Skeletal muscle tissue (tissue), 4 donors: ENCODE measurements around the gene PIGV. TPM values are rescaled to one million over a fixed set of nuclear protein-coding genes. Genes with fewer than 3 reads are reported as not detected.

Experiments used
- H3K27ac ChIP-seq: one replicate; pipeline ENCODE4 v1.7.0; 2013; ENCODE audit warnings: mild to moderate bottlenecking, low read depth, low read length, inconsistent platforms
- H3K27me3 ChIP-seq, 3 donors: one replicate each; pipeline ENCODE4 v1.7.0; 2013; ENCODE audit warnings: low read length in 3 of 3; ENCODE audit not compliant: control insufficient read depth in 3 of 3, insufficient read depth in 3 of 3
- H3K36me3 ChIP-seq, 3 donors: one replicate each; pipeline ENCODE4 v1.7.0; 2013; ENCODE audit warnings: low read length in 3 of 3; ENCODE audit not compliant: control insufficient read depth in 3 of 3, insufficient read depth in 3 of 3
- H3K4me1 ChIP-seq, 3 donors: one replicate each; pipeline ENCODE4 v1.7.0; 2013; ENCODE audit warnings: low read length in 3 of 3, mild to moderate bottlenecking in 3 of 3; ENCODE audit not compliant: control insufficient read depth in 3 of 3, insufficient read depth in 3 of 3
- H3K4me3 ChIP-seq, 3 donors: one replicate each; pipeline ENCODE4 v1.7.0; 2013; ENCODE audit warnings: low read length in 3 of 3
- H3K9ac ChIP-seq, 3 donors: one replicate each; pipeline ENCODE4 v1.7.0; 2013; ENCODE audit warnings: low read length in 3 of 3, mild to moderate bottlenecking in 3 of 3, moderate library complexity in 2 of 3, low read depth in 1 of 3
- H3K9me3 ChIP-seq, 3 donors: one replicate each; pipeline ENCODE4 v1.7.0; 2013; ENCODE audit warnings: low read length in 3 of 3; ENCODE audit not compliant: control insufficient read depth in 3 of 3
- total RNA-seq: library from RNA; depleted of rRNA; stranded (reverse); fragments of >200 nt; gene quantifications from one replicate; pipeline ENCODE4 v1.2.3, GENCODE V29; 2014
- donor health status: Osteomylitis.

The PIGV gene
- total RNA-seq, 1 donor from 2014 or later, result 5.2 TPM

- Histone ChIP-seq H3K9me3 (no peaks in the 10 kb centered on the region), H3K27ac (peak overlapping the region; percentile 48), H3K4me1 (peaks cover 32 to 44% (median 36%) of the 10 kb centered on the region in 3 donors), H3K9ac (no peak overlapping the region), H3K4me3 (no peak overlapping the region), H3K36me3 (peaks cover 62 to 89% (median 72%) of the 10 kb centered on the region in 3 donors), H3K27me3 (no peaks in the 10 kb centered on the region)
Observed at GRCh38 chr1:26771643-26772321, 16.0 kb upstream of the PIGV start.

GRCh38 chr1:26772687-26773086, 15.1 kb upstream of the PIGV start:
- Histone ChIP-seq H3K36me3 (peaks cover 61 to 82% (median 67%) of the 10 kb centered on the region in 3 donors), H3K9ac (no peak overlapping the region), H3K9me3 (no peaks in the 10 kb centered on the region), H3K27ac (no peak overlapping the region), H3K4me1 (peaks cover 26 to 35% (median 29%) of the 10 kb centered on the region in 3 donors), H3K4me3 (no peak overlapping the region), H3K27me3 (no peaks in the 10 kb centered on the region)

GRCh38 chr1:26774462-26774861, 13.3 kb upstream of the PIGV start:
- H3K4me1 ChIP-seq, result peaks cover 11 to 21% (median 14%) of the 10 kb centered on the region in 3 donors
- peaks cover 70 to 84% (median 71%) of the 10 kb centered on the region in 3 donors for H3K36me3 ChIP-seq
- no peaks in the 10 kb centered on the region for H3K27me3 ChIP-seq
- H3K9me3 ChIP-seq, result no peaks in the 10 kb centered on the region
- H3K4me3 ChIP-seq, result no peak overlapping the region
- no peak overlapping the region for H3K27ac ChIP-seq
- H3K9ac ChIP-seq, result no peak overlapping the region

DNA sequence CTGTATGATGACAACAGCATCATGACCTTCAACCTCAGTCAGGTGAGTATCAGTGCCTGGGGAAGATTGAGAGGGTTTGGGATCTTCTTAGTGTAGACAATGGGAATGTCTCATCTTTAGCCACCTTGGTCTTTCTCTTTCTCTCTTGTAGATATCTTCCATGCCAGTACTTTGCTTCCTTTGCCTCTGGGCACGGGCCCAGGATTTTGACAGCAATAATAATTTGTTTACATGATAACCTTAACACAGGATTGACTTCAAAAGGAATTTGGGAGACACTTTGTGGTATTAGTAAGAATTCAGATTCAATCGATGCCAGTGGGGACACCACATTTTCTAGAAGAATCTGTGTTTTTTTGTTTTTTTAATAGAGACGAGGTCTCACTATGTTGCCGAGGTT, 12.1 kb upstream of the PIGV start:
- H3K27me3 ChIP-seq, result no peaks in the 10 kb centered on the region
- H3K36me3 ChIP-seq, result peaks cover 82 to 88% (median 82%) of the 10 kb centered on the region in 3 donors
- H3K4me3 ChIP-seq, result no peak overlapping the region
- no peak overlapping the region for H3K9ac ChIP-seq
- H3K9me3 ChIP-seq, result no peaks in the 10 kb centered on the region
- H3K4me1 ChIP-seq, result peaks cover 11 to 23% (median 14%) of the 10 kb centered on the region in 3 donors
- no peak overlapping the region for H3K27ac ChIP-seq

- H3K27me3 ChIP-seq, result no peaks in the 10 kb centered on the region
- no peak overlapping the region for H3K9ac ChIP-seq
- H3K36me3 ChIP-seq, result peaks cover 47 to 62% (median 58%) of the 10 kb centered on the region in 3 donors
- no peak overlapping the region for H3K4me3 ChIP-seq
- H3K4me1 ChIP-seq, result peaks cover 19 to 23% (median 19%) of the 10 kb centered on the region in 3 donors
- no peaks in the 10 kb centered on the region for H3K9me3 ChIP-seq
- H3K27ac ChIP-seq, result no peak overlapping the region
Observed at GRCh38 chr1:26779098-26779668, 8.6 kb upstream of the PIGV start.

DNA sequence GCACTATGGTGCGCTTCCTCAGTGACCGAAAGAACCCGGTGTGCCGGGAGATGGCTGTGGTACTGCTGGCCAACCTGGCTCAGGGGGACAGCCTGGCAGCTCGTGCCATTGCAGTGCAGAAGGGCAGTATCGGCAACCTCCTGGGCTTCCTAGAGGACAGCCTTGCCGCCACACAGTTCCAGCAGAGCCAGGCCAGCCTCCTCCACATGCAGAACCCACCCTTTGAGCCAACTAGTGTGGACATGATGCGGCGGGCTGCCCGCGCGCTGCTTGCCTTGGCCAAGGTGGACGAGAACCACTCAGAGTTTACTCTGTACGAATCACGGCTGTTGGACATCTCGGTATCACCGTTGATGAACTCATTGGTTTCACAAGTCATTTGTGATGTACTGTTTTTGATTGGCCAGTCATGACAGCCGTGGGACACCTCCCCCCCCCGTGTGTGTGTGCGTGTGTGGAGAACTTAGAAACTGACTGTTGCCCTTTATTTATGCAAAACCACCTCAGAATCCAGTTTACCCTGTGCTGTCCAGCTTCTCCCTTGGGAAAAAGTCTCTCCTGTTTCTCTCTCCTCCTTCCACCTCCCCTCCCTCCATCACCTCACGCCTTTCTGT, 7.3 kb upstream of the PIGV start:
- Histone ChIP-seq H3K9me3 (no peaks in the 10 kb centered on the region), H3K27ac (no peak overlapping the region), H3K36me3 (peaks cover 35 to 50% (median 45%) of the 10 kb centered on the region in 3 donors), H3K27me3 (no peaks in the 10 kb centered on the region), H3K4me3 (no peak overlapping the region), H3K4me1 (peaks cover 26 to 31% (median 27%) of the 10 kb centered on the region in 3 donors), H3K9ac (no peak overlapping the region)

DNA sequence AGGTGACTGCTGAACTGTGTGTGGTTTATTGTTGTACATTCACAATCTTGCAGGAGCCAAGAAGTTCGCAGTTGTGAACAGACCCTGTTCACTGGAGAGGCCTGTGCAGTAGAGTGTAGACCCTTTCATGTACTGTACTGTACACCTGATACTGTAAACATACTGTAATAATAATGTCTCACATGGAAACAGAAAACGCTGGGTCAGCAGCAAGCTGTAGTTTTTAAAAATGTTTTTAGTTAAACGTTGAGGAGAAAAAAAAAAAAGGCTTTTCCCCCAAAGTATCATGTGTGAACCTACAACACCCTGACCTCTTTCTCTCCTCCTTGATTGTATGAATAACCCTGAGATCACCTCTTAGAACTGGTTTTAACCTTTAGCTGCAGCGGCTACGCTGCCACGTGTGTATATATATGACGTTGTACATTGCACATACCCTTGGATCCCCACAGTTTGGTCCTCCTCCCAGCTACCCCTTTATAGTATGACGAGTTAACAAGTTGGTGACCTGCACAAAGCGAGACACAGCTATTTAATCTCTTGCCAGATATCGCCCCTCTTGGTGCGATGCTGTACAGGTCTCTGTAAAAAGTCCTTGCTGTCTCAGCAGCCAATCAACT, 6.4 kb upstream of the PIGV start:
- H3K36me3 ChIP-seq, result peaks cover 30 to 43% (median 39%) of the 10 kb centered on the region in 3 donors
- peaks cover 33 to 39% (median 35%) of the 10 kb centered on the region in 3 donors for H3K4me1 ChIP-seq
- no peak overlapping the region for H3K27ac ChIP-seq
- H3K9me3 ChIP-seq, result no peaks in the 10 kb centered on the region
- H3K27me3 ChIP-seq, result no peaks in the 10 kb centered on the region
- no peak overlapping the region for H3K4me3 ChIP-seq
- no peak overlapping the region for H3K9ac ChIP-seq

- H3K9me3 ChIP-seq, result no peaks in the 10 kb centered on the region
- no peak overlapping the region for H3K4me3 ChIP-seq
- H3K4me1 ChIP-seq, result peaks cover 44 to 50% (median 45%) of the 10 kb centered on the region in 3 donors
- H3K27me3 ChIP-seq, result no peaks in the 10 kb centered on the region
- H3K27ac ChIP-seq, result no peak overlapping the region
- H3K36me3 ChIP-seq, result peaks cover 26 to 34% (median 34%) of the 10 kb centered on the region in 3 donors
- peak overlapping the region in 1 of 3 donors; percentile 55 for H3K9ac ChIP-seq
Observed at GRCh38 chr1:26782521-26783212, 5.1 kb upstream of the PIGV start.

DNA sequence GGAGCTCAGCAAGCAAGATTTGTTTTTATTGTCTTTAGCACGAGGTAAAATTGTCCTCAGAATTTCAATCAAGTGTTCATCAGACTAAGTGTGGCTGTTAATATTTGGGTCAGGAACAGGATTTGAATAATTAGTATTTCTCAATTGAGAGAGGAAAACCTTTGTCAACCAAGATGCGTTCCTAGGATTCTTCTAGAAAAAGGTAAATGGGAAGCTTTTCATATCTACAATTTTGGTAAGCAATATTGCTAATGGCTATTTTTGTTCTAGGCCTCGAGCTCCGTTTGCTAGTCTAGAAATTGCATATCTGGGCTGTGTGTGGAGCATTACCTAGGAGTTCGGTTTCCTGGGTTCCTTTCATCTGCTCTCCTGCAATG, 4.1 kb upstream of the PIGV start:
- Histone ChIP-seq H3K9ac (peak overlapping the region; percentile 12 to 55 (median 40)), H3K27ac (peak overlapping the region; percentile 54), H3K36me3 (peaks cover 19 to 27% (median 24%) of the 10 kb centered on the region in 3 donors), H3K27me3 (no peaks in the 10 kb centered on the region), H3K4me3 (no peak overlapping the region), H3K4me1 (peaks cover 48 to 54% (median 52%) of the 10 kb centered on the region in 3 donors), H3K9me3 (no peaks in the 10 kb centered on the region)
